Lower leg skin (tissue), 4 donors: ENCODE data around the gene CMTM3. TPM values are rescaled to one million over a fixed set of nuclear protein-coding genes. Genes with fewer than 3 reads are reported as not detected.

Experiments used
- DNase-seq, 2 donors: peaks; one replicate each; pipeline ENCODE4 v3.0.0-alpha.2; 2019; ENCODE audit warnings: low spot score in 2 of 2
- H3K4me3 ChIP-seq: fragments of 200-600 bp; sonication (generic); 2 replicates; pipeline ENCODE4 v1.5.1; 2017; ENCODE audit warnings: mild to moderate bottlenecking, low read depth; ENCODE audit not compliant: poor library complexity, severe bottlenecking
- CTCF ChIP-seq, 3 donors: fragments of 450-650 bp; IDR thresholded peaks; one replicate each; pipeline ENCODE4 v1.5.1; 2016; ENCODE audit warnings: antibody characterized with exemption in 3 of 3, mild to moderate bottlenecking in 3 of 3, moderate library complexity in 2 of 3
- POLR2A ChIP-seq, 2 donors: fragments of 450-650 bp; IDR thresholded peaks; one replicate each; pipeline ENCODE4 v1.6.1; 2016 to 2017; ENCODE audit warnings: antibody characterized with exemption in 2 of 2, mild to moderate bottlenecking in 1 of 2, moderate library complexity in 1 of 2
- WGBS, 2 donors: methylation state at CpG; one replicate each; pipeline ENCODE4 v1.1.5; 2018; 5-methylcytosine and 5-hydroxymethylcytosine counted together
- intact Hi-C: fragments of 100-400 bp; cut with DNase I; formaldehyde crosslinking; loops from one replicate; pipeline ENCODE4 v1.15.0; 2023; ENCODE audit warnings: low total_unique reads
- total RNA-seq, 4 donors: library from RNA; depleted of rRNA; stranded (reverse); fragments of >200 nt; gene quantifications; one replicate each; pipeline ENCODE4 v1.1.0, GENCODE V29; 2016

Gene CMTM3
- total RNA-seq, 4 donors from 2014 or later, result 7.9 to 15.9 (median 10.0) TPM

GRCh38 chr16:66651965-66652364 lies 47.5 kb downstream of the CMTM3 start:
- TF ChIP-seq POLR2A (IDR thresholded peaks at IDR 0.05), result no peak
- no peak for TF ChIP-seq CTCF (IDR thresholded peaks at IDR 0.05)

GRCh38 chr16:66652661-66653360 lies 48.3 kb downstream of the CMTM3 start:
- WGBS, 2 donors, result 71 to 73% methylated on average over 7 of the region's 7 CpGs
- DNase-seq, result no peak
- no peak for TF ChIP-seq CTCF (IDR thresholded peaks at IDR 0.05)
- no peak for TF ChIP-seq POLR2A (IDR thresholded peaks at IDR 0.05)
- intact Hi-C loops, result no loop called here
- no peak overlapping the region for H3K4me3 ChIP-seq

More at GRCh38 chr16:66651965-66652364, 47.5 kb downstream of the CMTM3 start:
- no peak overlapping the region for H3K4me3 ChIP-seq
- WGBS, 2 donors, result 90 to 96% methylated on average over 6 of the region's 6 CpGs
- DNase-seq, result no peak
- intact Hi-C loops, result no loop called here

GRCh38 chr16:66653581-66654350 lies 49.3 kb downstream of the CMTM3 start:
- TF ChIP-seq CTCF (IDR thresholded peaks at IDR 0.05), result no peak
- TF ChIP-seq POLR2A (IDR thresholded peaks at IDR 0.05), result no peak
- H3K4me3 ChIP-seq, result no peak overlapping the region
- intact Hi-C loops, result no loop called here
- 68 to 77% methylated on average over 6 of the region's 6 CpGs for WGBS, 2 donors
- DNase-seq, result no peak

- no peak overlapping the region for H3K4me3 ChIP-seq
- DNase-seq, result no peak
- TF ChIP-seq POLR2A (IDR thresholded peaks at IDR 0.05) (no peak), CTCF (IDR thresholded peaks at IDR 0.05) (no peak)
- 91 to 96% methylated on average over 3 of the region's 3 CpGs for WGBS, 2 donors
- intact Hi-C loops, result no loop called here
Observed at GRCh38 chr16:66656547-66656946, 52.0 kb downstream of the CMTM3 start.

GRCh38 chr16:66658143-66658859 lies 53.8 kb downstream of the CMTM3 start:
- TF ChIP-seq CTCF (IDR thresholded peaks at IDR 0.05) (no peak), POLR2A (IDR thresholded peaks at IDR 0.05) (no peak)
- intact Hi-C loops, result no loop called here
- DNase-seq, result no peak
- WGBS, 2 donors, result 72 to 86% methylated on average over 6 of the region's 6 CpGs
- no peak overlapping the region for H3K4me3 ChIP-seq
